Heart left ventricle (tissue), 13 donors: ENCODE measurements around the gene IFT122.

Source experiments
- POLR2A ChIP-seq, 2 donors: fragments of 450-650 bp; IDR thresholded peaks; one replicate each; pipeline ENCODE4 v1.6.1; 2017; ENCODE audit warnings: antibody characterized with exemption in 2 of 2, mild to moderate bottlenecking in 2 of 2, moderate library complexity in 2 of 2
- TF ChIP-seq, protein P1 (sequence below), 12 donors: fragments of 200-600 bp; sonication (generic) in 4 of 12; IDR thresholded peaks; one replicate each; pipeline versions ENCODE4 v1.5.0 to v1.8.0; 2018 to 2022; ENCODE audit warnings: antibody characterized with exemption in 12 of 12, mild to moderate bottlenecking in 5 of 12
- donor health status: ischemic (EF 13 %, LVEDD 7.1; RV severe dilation, severe dysfunction).
- donor health status: DM: no; HTN: yes; CAD: no.
- donor health status: DM: no; HTN: no; CAD: no.
- donor health status: ischemic (EF 25% LVEDD 6.9; RV normal size, moderate dysfunction).
- donor health status: ischemic (EF 25% LVEDD 5.7; RV mildly dilated, moderate dysfunction).
- donor health status: ischemic (EF 35%, LVEDD 5.7; RV mildly dilated, moderate dysfunction).
- donor health status: nonischemic (EF 11% LVEDD 7.7; RV severe dilation, severe dysfunction).
- donor health status: DM: yes; HTN: yes; CAD: no.
- donor health status: PGD.
- donor health status: ischemic (EF 29% LVEDD 5.4; RV normal size, mild dysfunction).
- donor health status: nonischemic (EF 23%, LVEDD 6.1; RV moderate dilation, normal function).

DNA sequence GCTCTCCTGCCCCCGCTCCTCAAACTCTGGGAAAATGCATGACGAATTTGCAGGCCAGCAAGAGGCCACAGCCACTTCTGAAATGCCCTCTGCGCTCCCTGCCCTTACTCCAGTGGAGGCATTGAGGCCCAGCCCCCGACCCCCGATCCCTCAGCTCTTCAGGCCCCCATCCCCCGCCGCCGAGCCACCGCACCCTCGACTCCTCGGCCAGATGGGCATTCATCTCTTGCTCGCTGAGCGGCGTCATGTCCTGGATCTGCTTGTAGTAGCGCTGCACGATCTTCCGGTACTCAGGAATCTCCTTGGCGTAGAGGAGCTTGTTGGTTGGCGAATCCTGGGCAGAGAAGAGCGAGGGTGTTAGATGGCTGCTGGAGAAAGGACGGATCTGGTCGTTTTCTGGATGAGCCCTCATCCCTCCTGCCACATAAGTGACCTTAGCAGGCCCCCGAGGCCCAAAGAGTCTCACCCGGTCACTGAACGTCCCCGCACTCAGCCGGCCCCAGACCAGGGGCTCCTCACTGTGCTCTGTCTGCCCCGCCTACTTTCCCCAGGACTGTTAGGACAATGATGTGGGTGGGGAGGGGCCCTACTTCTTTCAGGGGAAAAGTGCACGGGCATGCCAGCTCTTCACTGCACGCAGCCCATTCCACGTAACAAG lies 117.0 kb downstream of the IFT122 start:
- TF ChIP-seq, protein P1, sequence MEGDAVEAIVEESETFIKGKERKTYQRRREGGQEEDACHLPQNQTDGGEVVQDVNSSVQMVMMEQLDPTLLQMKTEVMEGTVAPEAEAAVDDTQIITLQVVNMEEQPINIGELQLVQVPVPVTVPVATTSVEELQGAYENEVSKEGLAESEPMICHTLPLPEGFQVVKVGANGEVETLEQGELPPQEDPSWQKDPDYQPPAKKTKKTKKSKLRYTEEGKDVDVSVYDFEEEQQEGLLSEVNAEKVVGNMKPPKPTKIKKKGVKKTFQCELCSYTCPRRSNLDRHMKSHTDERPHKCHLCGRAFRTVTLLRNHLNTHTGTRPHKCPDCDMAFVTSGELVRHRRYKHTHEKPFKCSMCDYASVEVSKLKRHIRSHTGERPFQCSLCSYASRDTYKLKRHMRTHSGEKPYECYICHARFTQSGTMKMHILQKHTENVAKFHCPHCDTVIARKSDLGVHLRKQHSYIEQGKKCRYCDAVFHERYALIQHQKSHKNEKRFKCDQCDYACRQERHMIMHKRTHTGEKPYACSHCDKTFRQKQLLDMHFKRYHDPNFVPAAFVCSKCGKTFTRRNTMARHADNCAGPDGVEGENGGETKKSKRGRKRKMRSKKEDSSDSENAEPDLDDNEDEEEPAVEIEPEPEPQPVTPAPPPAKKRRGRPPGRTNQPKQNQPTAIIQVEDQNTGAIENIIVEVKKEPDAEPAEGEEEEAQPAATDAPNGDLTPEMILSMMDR (IDR thresholded peaks at IDR 0.05) = no peak
- TF ChIP-seq POLR2A (IDR thresholded peaks at IDR 0.05) = no peak
